T-helper 1 cell treated with Interleukin-12 subunit alpha and Interleukin-12 subunit beta and Interleukin-4 antibody, amounts not matched to agents 30 μg/mL and 1 μg/mL, for 36 hours (primary cell): ENCODE data around the gene CREBRF.
A peak's percentile ranks its signal among the peaks of the same experiment; 100 is the strongest.
"Not testable (repeated sequence)": the region's sequence is repeated elsewhere in the genome, so short reads cannot be mapped to it uniquely, and the experiment has no call there.

Experiments
- H3K27ac Mint-ChIP-seq: one replicate; pipeline ENCODE4 v1.8.0; 2021; ENCODE audit warnings: mild to moderate bottlenecking, mixed read lengths
- H3K27me3 Mint-ChIP-seq: one replicate; pipeline ENCODE4 v1.8.0; 2021; ENCODE audit warnings: low read depth, mixed read lengths
- H3K36me3 Mint-ChIP-seq: one replicate; pipeline ENCODE4 v1.8.0; 2021; ENCODE audit warnings: low read depth, mixed read lengths
- H3K4me1 Mint-ChIP-seq: one replicate; pipeline ENCODE4 v1.8.0; 2021; ENCODE audit warnings: low read depth, mixed read lengths
- H3K4me3 Mint-ChIP-seq: one replicate; pipeline ENCODE4 v1.8.0; 2021; ENCODE audit warnings: mild to moderate bottlenecking, moderate library complexity, mixed read lengths
- H3K9me3 Mint-ChIP-seq: one replicate; pipeline ENCODE4 v1.8.0; 2021; ENCODE audit warnings: mixed read lengths

Gene CREBRF

DNA sequence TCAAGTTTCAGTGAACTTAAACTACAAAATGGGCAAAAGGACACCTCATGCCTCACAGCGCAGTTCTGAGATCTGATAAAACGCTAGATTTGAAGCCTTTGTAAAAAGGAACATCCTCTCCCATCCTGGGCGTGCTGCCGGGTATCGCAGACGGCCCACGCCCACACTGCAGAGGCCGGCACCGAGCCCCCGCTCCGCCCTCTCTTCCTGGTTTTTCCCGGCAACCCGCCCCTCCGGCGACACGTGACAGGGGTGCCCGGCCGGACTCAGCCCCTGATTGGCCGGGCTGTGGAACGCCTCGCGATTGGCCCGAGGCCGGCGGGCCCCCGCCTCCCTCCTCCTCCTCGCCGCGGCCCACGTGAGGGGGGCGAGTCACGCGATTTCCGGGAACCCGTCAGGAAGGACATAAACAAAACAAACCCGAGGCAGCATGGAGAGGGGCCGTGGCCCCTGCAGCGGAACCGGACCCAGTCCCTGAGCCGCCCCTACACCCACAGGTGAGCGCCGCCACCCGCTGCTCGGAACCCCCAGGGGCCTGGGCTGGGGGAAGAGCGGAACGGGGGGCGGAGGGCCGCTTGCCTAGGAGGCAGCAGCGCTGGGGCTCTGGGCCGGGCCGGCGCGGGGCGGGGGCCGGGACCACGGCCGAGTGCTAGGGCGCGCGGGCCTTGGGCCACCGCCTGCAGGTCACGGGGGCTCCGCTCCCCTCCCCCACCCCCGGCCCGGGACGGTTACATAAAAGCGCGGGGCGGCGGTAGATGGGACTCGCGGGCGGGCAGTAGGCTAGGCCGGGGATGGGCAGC lies at the start of gene CREBRF:
Gene CREBRF, plus strand, starts transcription at position 370 of the 800 bp plus-strand sequence. CDS start 24,424 bp downstream, outside the sequence.
- Mint-ChIP-seq H3K36me3 (peaks cover 3% of the 10 kb centered on the region), H3K4me1 (peaks cover 20% of the 10 kb centered on the region), H3K9me3 (no peaks in the 10 kb centered on the region), H3K27ac (peak within 1 kb of the TSS; percentile 92), H3K4me3 (peak within 1 kb of the TSS; percentile 91), H3K27me3 (peaks cover 6% of the 10 kb centered on the region)

DNA sequence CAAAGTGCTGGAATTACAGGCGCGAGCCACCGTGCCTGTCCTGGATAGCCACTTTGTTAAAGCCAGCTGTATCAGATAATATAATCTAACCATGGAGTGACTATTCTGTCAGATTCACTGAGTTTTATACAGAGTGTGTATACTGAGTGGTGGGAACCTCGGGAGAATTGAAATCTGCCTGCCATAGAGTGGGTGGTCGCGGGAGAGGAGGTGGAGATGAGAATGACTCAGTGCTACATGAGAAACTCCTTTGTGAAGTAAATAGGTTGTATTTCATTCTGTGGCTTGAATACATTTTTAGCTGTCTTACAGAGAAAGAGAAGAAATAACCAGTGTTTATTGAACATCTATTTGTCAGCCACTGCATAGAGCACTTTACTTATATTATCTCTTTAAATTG lies 46.1 kb upstream of the CREBRF start:
- Mint-ChIP-seq H3K4me3 (no peak overlapping the region), H3K27ac (no peak overlapping the region), H3K9me3 (no peaks in the 10 kb centered on the region), H3K4me1 (peaks cover 6% of the 10 kb centered on the region), H3K36me3 (peaks cover 7% of the 10 kb centered on the region), H3K27me3 (no peaks in the 10 kb centered on the region)

DNA sequence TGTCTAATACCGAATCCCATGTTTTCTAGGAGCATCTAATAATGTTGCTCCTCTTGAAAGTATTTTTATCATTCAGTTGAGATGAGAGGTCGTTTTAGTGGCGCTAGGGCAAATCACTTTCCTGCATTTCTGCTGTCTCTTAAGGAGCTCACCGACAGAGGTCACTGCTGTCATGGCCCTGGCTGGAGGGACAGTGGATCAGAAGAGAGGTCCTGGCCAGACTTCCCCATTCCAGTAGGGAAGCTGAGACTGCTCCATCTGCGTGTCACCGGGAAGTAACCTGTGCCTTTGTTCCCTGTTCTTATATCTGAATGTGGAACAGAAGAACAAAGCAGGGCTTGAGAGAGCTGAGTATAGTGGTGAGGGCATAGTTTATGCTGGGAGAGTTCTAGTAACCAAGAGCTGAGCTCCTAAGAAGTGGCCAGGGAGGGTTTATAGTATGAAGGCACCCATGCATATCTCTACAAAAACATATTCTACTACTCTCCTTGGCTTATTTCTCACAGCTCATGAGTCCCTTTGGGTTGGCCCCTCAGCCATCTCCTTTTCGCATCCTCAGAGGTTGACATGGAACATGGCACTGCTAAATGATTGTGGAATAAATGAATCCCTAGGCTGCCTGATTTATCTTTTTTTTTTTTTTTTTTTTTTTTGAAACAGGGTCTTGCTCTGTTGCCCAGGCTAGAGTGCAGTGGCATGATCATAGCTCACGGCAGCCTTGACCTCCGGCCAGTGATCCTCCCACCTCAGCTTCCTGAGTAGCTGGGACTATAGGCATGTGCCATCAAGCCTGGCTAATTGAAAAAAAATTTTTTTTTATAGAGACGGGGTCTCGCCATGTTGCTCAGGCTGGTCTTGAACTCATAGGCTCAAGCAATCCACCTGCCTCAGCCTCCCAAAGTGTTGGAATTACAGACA lies 45.3 kb upstream of the CREBRF start:
- no peaks in the 10 kb centered on the region for H3K27me3 Mint-ChIP-seq
- no peak overlapping the region for H3K4me3 Mint-ChIP-seq
- H3K36me3 Mint-ChIP-seq, result peaks cover 7% of the 10 kb centered on the region
- H3K9me3 Mint-ChIP-seq, result no peaks in the 10 kb centered on the region
- peaks cover 8% of the 10 kb centered on the region for H3K4me1 Mint-ChIP-seq
- H3K27ac Mint-ChIP-seq, result no peak overlapping the region

GRCh38 chr5:173011566-173011965 lies 44.6 kb upstream of the CREBRF start:
- Mint-ChIP-seq H3K36me3 (peaks cover 7% of the 10 kb centered on the region), H3K27me3 (no peaks in the 10 kb centered on the region), H3K27ac (no peak overlapping the region), H3K4me1 (peaks cover 14% of the 10 kb centered on the region), H3K4me3 (no peak overlapping the region), H3K9me3 (no peaks in the 10 kb centered on the region)

GRCh38 chr5:173012882-173013281 lies 43.3 kb upstream of the CREBRF start:
- H3K4me3 Mint-ChIP-seq, result no peak overlapping the region
- no peaks in the 10 kb centered on the region for H3K27me3 Mint-ChIP-seq
- peaks cover 19% of the 10 kb centered on the region for H3K4me1 Mint-ChIP-seq
- H3K27ac Mint-ChIP-seq, result no peak overlapping the region
- no peaks in the 10 kb centered on the region for H3K9me3 Mint-ChIP-seq
- peaks cover 7% of the 10 kb centered on the region for H3K36me3 Mint-ChIP-seq

DNA sequence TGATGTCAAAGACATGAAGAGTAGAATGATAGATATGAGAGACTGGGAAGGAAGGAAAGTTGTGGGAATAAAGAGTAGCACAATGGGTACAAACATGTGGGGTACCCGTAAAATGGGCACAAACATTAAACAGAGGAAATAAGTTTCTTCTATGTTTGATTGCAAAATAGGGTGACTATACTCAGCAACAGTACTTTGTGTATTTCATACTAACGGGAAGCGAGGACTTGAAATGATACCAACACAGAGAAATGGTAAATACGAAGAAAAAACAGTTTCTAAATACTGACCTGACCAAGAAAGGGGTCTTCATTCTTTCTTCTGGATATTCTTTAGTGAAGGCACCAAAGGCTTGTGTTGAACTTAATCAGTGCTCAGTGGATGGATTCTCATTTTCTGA lies 41.5 kb upstream of the CREBRF start:
- no peaks in the 10 kb centered on the region for H3K27me3 Mint-ChIP-seq
- no peak overlapping the region for H3K4me3 Mint-ChIP-seq
- H3K4me1 Mint-ChIP-seq, result peaks cover 25% of the 10 kb centered on the region
- no peaks in the 10 kb centered on the region for H3K9me3 Mint-ChIP-seq
- H3K27ac Mint-ChIP-seq, result no peak overlapping the region
- H3K36me3 Mint-ChIP-seq, result peaks cover 9% of the 10 kb centered on the region

DNA sequence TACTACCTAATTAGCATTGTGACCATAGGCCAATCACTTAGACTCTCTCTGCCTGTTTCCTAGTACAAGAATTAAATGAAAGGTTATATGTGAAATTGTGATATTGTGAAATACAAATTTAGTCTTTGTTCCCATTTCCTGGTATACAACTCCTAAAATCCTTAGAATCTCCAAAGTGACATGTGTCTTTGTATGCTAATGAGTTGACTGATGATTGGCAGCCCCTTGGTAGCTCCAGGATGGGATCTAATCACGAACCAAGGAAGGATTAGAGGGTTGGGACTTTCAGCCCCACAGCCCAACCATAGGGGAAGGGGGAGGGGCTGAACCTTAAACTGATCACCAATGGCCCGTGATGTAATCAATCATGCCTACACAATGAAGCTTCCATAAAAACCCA lies 41.0 kb upstream of the CREBRF start:
- peaks cover 23% of the 10 kb centered on the region for H3K4me1 Mint-ChIP-seq
- no peak overlapping the region for H3K27ac Mint-ChIP-seq
- no peaks in the 10 kb centered on the region for H3K27me3 Mint-ChIP-seq
- no peaks in the 10 kb centered on the region for H3K9me3 Mint-ChIP-seq
- H3K36me3 Mint-ChIP-seq, result peaks cover 9% of the 10 kb centered on the region
- no peak overlapping the region for H3K4me3 Mint-ChIP-seq

DNA sequence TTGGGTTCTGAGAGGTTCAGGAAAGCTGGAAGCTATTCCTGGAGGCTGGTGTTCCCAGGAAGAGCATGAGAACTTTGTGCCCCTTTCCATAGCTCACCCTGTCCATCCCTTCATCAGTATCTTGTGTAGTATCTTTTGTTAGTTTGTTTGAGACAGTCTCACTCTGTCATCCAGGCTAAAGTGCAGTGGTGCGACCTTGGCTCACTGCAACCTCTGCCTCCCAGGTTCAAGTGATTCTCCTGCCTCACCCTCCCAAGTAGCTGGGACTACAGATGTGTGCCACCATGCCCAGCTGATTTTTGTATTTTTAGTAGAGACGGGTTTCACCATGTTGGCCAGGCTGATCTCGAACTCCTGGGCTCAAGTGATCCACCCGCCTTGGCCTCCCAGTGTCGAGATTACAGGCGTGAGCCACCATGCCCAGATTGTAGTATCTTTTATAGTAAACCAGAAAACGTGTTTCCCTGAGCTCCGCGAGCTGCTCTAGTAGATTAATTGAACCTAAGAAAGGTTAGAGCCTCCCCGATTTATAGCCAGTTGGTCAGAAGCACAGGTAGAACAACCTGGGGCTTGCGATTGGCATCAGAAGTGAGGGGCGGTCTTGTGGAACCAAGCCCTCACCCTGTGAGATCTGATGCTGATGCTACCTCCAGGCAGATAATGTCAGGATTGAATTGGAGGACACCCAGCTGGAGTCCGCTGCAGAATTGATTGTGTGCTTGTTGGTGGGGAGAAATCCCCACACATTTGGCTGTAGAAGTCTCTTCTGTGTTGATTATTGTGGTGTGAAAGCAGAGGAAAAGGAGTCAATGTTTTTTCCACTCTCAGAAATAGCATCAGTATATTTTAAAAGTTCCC lies 40.3 kb upstream of the CREBRF start:
- Mint-ChIP-seq H3K9me3 (no peaks in the 10 kb centered on the region), H3K4me1 (peaks cover 24% of the 10 kb centered on the region), H3K27ac (no peak overlapping the region), H3K27me3 (no peaks in the 10 kb centered on the region), H3K36me3 (peaks cover 15% of the 10 kb centered on the region), H3K4me3 (no peak overlapping the region)

DNA sequence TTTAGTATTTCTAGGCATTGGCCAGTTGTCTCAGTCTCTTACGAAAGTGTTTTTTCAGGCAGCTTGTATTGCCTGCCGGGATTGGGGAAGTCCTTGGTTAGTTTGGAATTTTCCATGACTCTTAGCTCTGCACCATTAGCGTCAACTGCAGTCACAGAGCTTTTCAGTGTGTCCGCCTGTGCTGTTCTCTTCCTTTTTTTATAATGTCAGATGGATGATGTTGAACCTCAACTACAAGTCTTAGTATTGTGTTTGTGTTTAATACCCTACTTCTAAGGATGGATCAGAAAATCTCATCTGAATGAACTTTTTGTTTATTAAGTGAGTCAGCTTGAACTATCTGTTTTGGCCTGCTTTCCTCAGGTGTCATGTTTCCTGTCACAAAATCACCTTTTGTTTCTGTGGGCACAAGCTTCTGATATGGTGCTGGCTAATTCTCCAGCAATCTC lies 39.5 kb upstream of the CREBRF start:
- Mint-ChIP-seq H3K27me3 (no peaks in the 10 kb centered on the region), H3K4me1 (peaks cover 24% of the 10 kb centered on the region), H3K36me3 (peaks cover 22% of the 10 kb centered on the region), H3K27ac (peak overlapping the region; percentile 8), H3K9me3 (no peaks in the 10 kb centered on the region), H3K4me3 (no peak overlapping the region)

DNA sequence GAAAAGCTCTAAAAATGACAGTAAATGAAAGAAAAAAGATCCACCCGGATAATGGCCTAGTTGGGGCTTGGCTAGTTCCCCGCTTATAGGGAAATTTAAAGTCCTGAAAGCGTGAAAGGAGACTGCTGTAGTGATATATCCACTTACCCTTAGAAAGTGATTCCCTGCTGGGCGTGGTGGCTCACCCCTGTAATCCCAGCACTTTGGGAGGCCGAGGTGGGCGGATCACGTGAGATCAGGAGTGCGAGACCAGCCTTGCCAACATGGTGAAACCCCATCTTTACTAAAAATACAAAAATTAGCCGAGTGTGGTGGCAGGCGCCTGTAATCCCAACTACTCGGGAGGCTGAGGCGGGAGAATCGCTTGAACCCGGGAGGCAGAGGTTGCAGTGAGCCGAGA lies 39.1 kb upstream of the CREBRF start:
- Mint-ChIP-seq H3K36me3 (peaks cover 23% of the 10 kb centered on the region), H3K4me1 (peaks cover 24% of the 10 kb centered on the region)
- H3K4me3 Mint-ChIP-seq, result not testable (repeated sequence)

DNA sequence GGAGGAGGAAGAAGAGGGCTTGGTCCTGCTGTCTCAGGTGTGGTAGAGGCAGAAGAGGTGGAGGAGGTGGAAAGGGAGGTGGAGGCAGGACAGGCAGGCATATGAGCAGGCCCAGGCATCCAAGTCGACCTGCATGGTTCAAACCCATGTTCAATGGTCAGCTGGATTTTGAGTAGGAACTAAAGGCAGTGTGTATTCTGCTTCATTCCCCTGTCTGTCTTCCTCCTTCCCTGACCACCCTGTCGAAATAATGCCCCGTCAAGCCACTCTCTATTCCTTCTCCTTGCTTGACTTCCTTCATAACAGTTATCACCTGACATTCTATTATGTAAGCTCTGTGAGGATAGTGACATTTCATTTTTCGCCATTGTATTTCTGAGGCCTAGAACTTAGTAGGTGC lies 37.8 kb upstream of the CREBRF start:
- H3K4me1 Mint-ChIP-seq, result peaks cover 24% of the 10 kb centered on the region
- H3K27ac Mint-ChIP-seq, result no peak overlapping the region
- no peaks in the 10 kb centered on the region for H3K9me3 Mint-ChIP-seq
- H3K27me3 Mint-ChIP-seq, result no peaks in the 10 kb centered on the region
- no peak overlapping the region for H3K4me3 Mint-ChIP-seq
- H3K36me3 Mint-ChIP-seq, result peaks cover 25% of the 10 kb centered on the region

More for the DNA sequence above, 39.1 kb upstream of the CREBRF start:
- H3K27ac Mint-ChIP-seq, H3K27me3 Mint-ChIP-seq, H3K9me3 Mint-ChIP-seq: not testable (repeated sequence)

DNA sequence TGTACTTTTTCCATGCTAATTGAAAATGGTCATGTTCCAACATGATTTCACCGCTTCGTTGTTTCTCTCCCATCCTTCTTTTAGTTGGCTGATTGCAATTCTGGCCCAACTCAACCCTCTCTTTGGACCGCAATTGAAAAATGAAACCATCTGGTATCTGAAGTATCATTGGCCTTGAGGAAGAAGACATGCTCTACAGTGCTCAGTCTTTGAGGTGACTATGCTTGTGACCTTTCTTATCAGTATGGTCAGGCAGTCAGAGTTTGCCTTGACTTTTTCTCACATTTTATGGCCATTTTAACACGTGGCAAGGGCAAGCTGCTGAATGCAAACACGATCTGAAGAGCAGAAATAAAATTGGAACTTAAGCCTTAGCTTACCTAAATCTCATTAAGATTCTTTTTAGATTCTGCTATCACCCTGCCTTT lies 36.0 kb upstream of the CREBRF start:
- Mint-ChIP-seq H3K4me3 (no peak overlapping the region), H3K27me3 (no peaks in the 10 kb centered on the region), H3K4me1 (peaks cover 23% of the 10 kb centered on the region), H3K9me3 (no peaks in the 10 kb centered on the region), H3K27ac (no peak overlapping the region), H3K36me3 (peaks cover 33% of the 10 kb centered on the region)

DNA sequence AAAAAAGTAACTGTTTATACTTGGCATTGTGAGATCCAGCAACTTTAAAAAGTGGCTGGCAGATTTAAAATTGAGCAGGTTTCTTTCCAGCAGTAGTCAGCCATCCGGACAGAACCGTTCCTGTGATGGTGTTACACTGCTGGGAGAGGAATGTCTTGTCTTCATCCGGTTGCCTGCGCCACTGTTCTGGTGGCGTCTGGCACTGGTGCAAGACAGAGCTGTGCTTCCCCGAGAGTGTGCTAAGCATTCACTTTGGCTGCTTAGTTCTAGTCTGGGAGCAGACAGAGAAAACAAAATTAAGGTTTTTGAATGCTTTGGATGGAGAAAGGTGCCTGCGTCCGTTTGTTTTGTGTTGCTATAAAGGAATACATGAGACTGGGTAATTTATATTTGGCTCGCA lies 35.5 kb upstream of the CREBRF start:
- no peaks in the 10 kb centered on the region for H3K27me3 Mint-ChIP-seq
- H3K36me3 Mint-ChIP-seq, result peaks cover 33% of the 10 kb centered on the region

GRCh38 chr5:173025651-173026050 lies 30.5 kb upstream of the CREBRF start:
- Mint-ChIP-seq H3K4me1 (no peaks in the 10 kb centered on the region), H3K4me3 (no peak overlapping the region), H3K27ac (no peak overlapping the region), H3K27me3 (no peaks in the 10 kb centered on the region), H3K36me3 (peaks cover 28% of the 10 kb centered on the region), H3K9me3 (no peaks in the 10 kb centered on the region)

More for the DNA sequence above, 35.5 kb upstream of the CREBRF start:
- H3K4me3 Mint-ChIP-seq, result no peak overlapping the region
- no peak overlapping the region for H3K27ac Mint-ChIP-seq
- H3K4me1 Mint-ChIP-seq, result peaks cover 22% of the 10 kb centered on the region
- H3K9me3 Mint-ChIP-seq, result no peaks in the 10 kb centered on the region
